Effector CD4-positive, alpha-beta T cell (primary cell): Measurements from ENCODE around the gene GRK2.
A peak's percentile ranks its signal among the peaks of the same experiment; 100 is the strongest.

Source experiments
- DNase-seq: peaks from one replicate; pipeline ENCODE4 v3.0.0-alpha.2; 2020

The GRK2 gene

GRCh38 chr11:67271205-67271540 is 4.9 kb downstream of the GRK2 start:
- no peak for DNase-seq

- peak; percentile 48 for DNase-seq
Measured at GRCh38 chr11:67271541-67272284, 5.4 kb downstream of the GRK2 start.

- DNase-seq, result no peak
Measured at GRCh38 chr11:67272327-67273259, 6.3 kb downstream of the GRK2 start.

- DNase-seq, result no peak
Measured at GRCh38 chr11:67273260-67273990, 7.2 kb downstream of the GRK2 start.

- DNase-seq, result no peak
Measured at GRCh38 chr11:67274768-67275605, 8.7 kb downstream of the GRK2 start.

GRCh38 chr11:67275606-67276409 is 9.5 kb downstream of the GRK2 start:
- DNase-seq, result no peak

- no peak for DNase-seq
Measured at GRCh38 chr11:67276781-67277230, 10.5 kb downstream of the GRK2 start.

GRCh38 chr11:67277231-67277961 is 11.1 kb downstream of the GRK2 start:
- DNase-seq, result peak; percentile 88

GRCh38 chr11:67278135-67278938 is 12.1 kb downstream of the GRK2 start:
- no peak for DNase-seq

- no peak for DNase-seq
Measured at GRCh38 chr11:67278939-67279588, 12.8 kb downstream of the GRK2 start.

GRCh38 chr11:67279589-67280340 is 13.5 kb downstream of the GRK2 start:
- DNase-seq, result no peak

GRCh38 chr11:67280341-67280787 is 14.1 kb downstream of the GRK2 start:
- no peak for DNase-seq

- no peak for DNase-seq
Measured at GRCh38 chr11:67280788-67281551, 14.7 kb downstream of the GRK2 start.

- DNase-seq, result no peak
Measured at GRCh38 chr11:67281552-67282150, 15.4 kb downstream of the GRK2 start.

GRCh38 chr11:67282155-67282875 is 16.0 kb downstream of the GRK2 start:
- no peak for DNase-seq

- no peak for DNase-seq
Measured at GRCh38 chr11:67282876-67283371, 16.7 kb downstream of the GRK2 start.
